H9 (cell line): ENCODE data around the gene NLGN4X. TPM values are rescaled to one million over a fixed set of nuclear protein-coding genes. Genes with fewer than 3 reads are reported as not detected.
A peak's percentile ranks its signal among the peaks of the same experiment; 100 is the strongest.

ENCODE experiments used
- DNase-seq: peaks from one replicate; pipeline ENCODE4 v3.0.0-alpha.2; 2017
- H2AFZ ChIP-seq: one replicate; pipeline ENCODE4 v1.6.1; 2013; ENCODE audit warnings: mild to moderate bottlenecking, low read length, control low read depth, moderate library complexity
- H2AK5ac ChIP-seq: 2 replicates; pipeline ENCODE4 v1.6.1; 2013; ENCODE audit warnings: low read length, control low read depth, mixed read lengths; ENCODE audit not compliant: insufficient read length
- H2BK120ac ChIP-seq: one replicate; pipeline ENCODE4 v1.6.1; 2013; ENCODE audit warnings: low read depth, mild to moderate bottlenecking, low read length, control low read depth, inconsistent platforms; ENCODE audit not compliant: poor library complexity, severe bottlenecking
- H2BK12ac ChIP-seq: 2 replicates; pipeline ENCODE4 v1.6.1; 2013; ENCODE audit warnings: low read length, control low read depth, mixed read lengths, low read depth; ENCODE audit not compliant: insufficient read length
- H2BK15ac ChIP-seq: 2 replicates; pipeline ENCODE4 v1.6.1; 2013; ENCODE audit warnings: low read depth, low read length, control low read depth
- H2BK20ac ChIP-seq: one replicate; pipeline ENCODE4 v1.6.1; 2013; ENCODE audit warnings: low read depth, mild to moderate bottlenecking, low read length, control low read depth, inconsistent platforms; ENCODE audit not compliant: poor library complexity, severe bottlenecking
- H2BK5ac ChIP-seq: 2 replicates; pipeline ENCODE4 v1.6.1; 2013; ENCODE audit warnings: low read length, control low read depth, mixed read lengths; ENCODE audit not compliant: insufficient read length
- H3K14ac ChIP-seq: 2 replicates; pipeline ENCODE4 v1.6.1; 2013; ENCODE audit warnings: low read length, control low read depth; ENCODE audit not compliant: insufficient read depth
- H3K18ac ChIP-seq: 2 replicates; pipeline ENCODE4 v1.6.1; 2013; ENCODE audit warnings: low read depth, mild to moderate bottlenecking, mixed read lengths, low read length, control low read depth; ENCODE audit not compliant: insufficient read length
- H3K23ac ChIP-seq: 2 replicates; pipeline ENCODE4 v1.6.1; 2013; ENCODE audit warnings: low read length, control low read depth, mixed read lengths, low read depth; ENCODE audit not compliant: insufficient read length
- H3K23me2 ChIP-seq: 2 replicates; pipeline ENCODE4 v1.6.1; 2013; ENCODE audit warnings: low read depth, mild to moderate bottlenecking, mixed read lengths, low read length, control low read depth; ENCODE audit not compliant: insufficient read length, poor library complexity, severe bottlenecking
- H3K27ac ChIP-seq: 2 replicates; pipeline ENCODE4 v1.5.1; 2013; ENCODE audit warnings: low read length, control low read depth, mixed read lengths, low read depth; ENCODE audit not compliant: insufficient read length
- H3K27me3 ChIP-seq: 2 replicates; pipeline ENCODE4 v1.6.1; 2013; ENCODE audit warnings: low read length, control low read depth, inconsistent platforms; ENCODE audit not compliant: insufficient read depth
- H3K4ac ChIP-seq: 2 replicates; pipeline ENCODE4 v1.6.1; 2013; ENCODE audit warnings: low read depth, mild to moderate bottlenecking, control low read depth, inconsistent platforms, low read length, moderate library complexity
- H3K4me1 ChIP-seq: 2 replicates; pipeline ENCODE4 v1.6.1; 2013; ENCODE audit warnings: low read length, control low read depth, inconsistent platforms; ENCODE audit not compliant: insufficient read depth
- H3K4me2 ChIP-seq: 2 replicates; pipeline ENCODE4 v1.6.1; 2013; ENCODE audit warnings: low read length, control low read depth, mixed read lengths; ENCODE audit not compliant: insufficient read length, insufficient read depth
- H3K56ac ChIP-seq: 2 replicates; pipeline ENCODE4 v1.6.1; 2013; ENCODE audit warnings: low read depth, mild to moderate bottlenecking, mixed read lengths, low read length, control low read depth; ENCODE audit not compliant: insufficient read length
- H3K79me1 ChIP-seq: 2 replicates; pipeline ENCODE4 v1.6.1; 2013; ENCODE audit warnings: low read depth, mild to moderate bottlenecking, moderate library complexity, low read length, control low read depth, inconsistent platforms; ENCODE audit not compliant: insufficient read depth, poor library complexity, severe bottlenecking
- H3K79me2 ChIP-seq: 2 replicates; pipeline ENCODE4 v1.6.1; 2013; ENCODE audit warnings: low read length, control low read depth, inconsistent platforms; ENCODE audit not compliant: insufficient read depth
- H3K9ac ChIP-seq: 2 replicates; pipeline ENCODE4 v1.6.1; 2013; ENCODE audit warnings: low read length, control low read depth, mixed read lengths; ENCODE audit not compliant: insufficient read length; ENCODE audit errors: extremely low read depth
- H3K9me3 ChIP-seq: one replicate; pipeline ENCODE4 v1.6.1; 2013; ENCODE audit warnings: low read depth, low read length, inconsistent platforms; ENCODE audit not compliant: control insufficient read depth
- H3T11ph ChIP-seq: one replicate; pipeline ENCODE4 v1.6.1; 2013; ENCODE audit warnings: mild to moderate bottlenecking, low read length, control low read depth, inconsistent platforms
- H4K20me1 ChIP-seq: one replicate; pipeline ENCODE4 v1.6.1; 2013; ENCODE audit not compliant: control insufficient read depth, insufficient read length, insufficient read depth
- H4K5ac ChIP-seq: 2 replicates; pipeline ENCODE4 v1.6.1; 2013; ENCODE audit warnings: low read depth, mild to moderate bottlenecking, mixed read lengths, low read length, control low read depth; ENCODE audit not compliant: insufficient read length
- H4K8ac ChIP-seq: replicated peaks from 2 replicates; pipeline ENCODE4 v1.6.1; 2013; ENCODE audit warnings: low read length, control low read depth, mixed read lengths, low read depth; ENCODE audit not compliant: insufficient read length
- H4K91ac ChIP-seq: 2 replicates; pipeline ENCODE4 v1.6.1; 2013; ENCODE audit warnings: low read depth, mild to moderate bottlenecking, moderate library complexity, mixed read lengths, low read length, control low read depth; ENCODE audit not compliant: insufficient read length
- H3K27ac Mint-ChIP-seq, 3 experiments: 2 replicates in 2 of 3; 3 replicates in 1 of 3; pipeline ENCODE4 v1.8.0; 2020 to 2021; ENCODE audit warnings: mixed read lengths in 3 of 3, mild to moderate bottlenecking in 1 of 3, moderate library complexity in 1 of 3
- H3K27me3 Mint-ChIP-seq: 2 replicates; pipeline ENCODE4 v1.8.0; 2021; ENCODE audit warnings: low read depth, mild to moderate bottlenecking, moderate library complexity, mixed read lengths
- H3K36me3 Mint-ChIP-seq, 3 experiments: 2 replicates in 2 of 3; 3 replicates in 1 of 3; pipeline ENCODE4 v1.8.0; 2020 to 2021; ENCODE audit warnings: low read depth in 3 of 3, mixed read lengths in 3 of 3; ENCODE audit not compliant: insufficient read depth in 1 of 3
- H3K4me1 Mint-ChIP-seq, 2 experiments: 2 replicates each; pipeline ENCODE4 v1.8.0; 2020; ENCODE audit warnings: mixed read lengths in 2 of 2
- H3K4me3 Mint-ChIP-seq, 2 experiments: 2 replicates in 1 of 2; 3 replicates in 1 of 2; pipeline ENCODE4 v1.8.0; 2020 to 2021; ENCODE audit warnings: mild to moderate bottlenecking in 2 of 2, mixed read lengths in 2 of 2, moderate library complexity in 1 of 2
- H3K9me3 Mint-ChIP-seq, 2 experiments: 2 replicates in 1 of 2; 3 replicates in 1 of 2; pipeline ENCODE4 v1.8.0; 2020; ENCODE audit warnings: mild to moderate bottlenecking in 2 of 2, mixed read lengths in 2 of 2, moderate library complexity in 1 of 2
- CTCF ChIP-seq: fragments of 200-600 bp; sonication (generic); conservative IDR thresholded peaks from 3 replicates; pipeline ENCODE4 v1.8.0; 2021; ENCODE audit warnings: antibody characterized with exemption, mild to moderate bottlenecking
- WGBS: extraction: QIAGEN DNeasy Blood & Tissue Kit; methylation state at CpG from one replicate; pipeline ENCODE4 v1.1.7; 2013; ENCODE audit warnings: missing lambda C conversion rate, low lambda C conversion rate, mixed read lengths; ENCODE audit not compliant: insufficient read length; ENCODE audit errors: extremely low coverage; 5-methylcytosine and 5-hydroxymethylcytosine counted together
- total RNA-seq: library from RNA; stranded (reverse); gene quantifications from 2 replicates; pipeline ENCODE4 v1.2.1, GENCODE V29; 2021

The NLGN4X gene
- total RNA-seq, 1 experiment from 2014 or later: 111 TPM

- no peak overlapping the region for H4K91ac ChIP-seq
- H2AFZ ChIP-seq: no peak overlapping the region
- H2BK12ac ChIP-seq: no peak overlapping the region
- no peak overlapping the region for H3K4ac ChIP-seq
- peak overlapping the region; percentile 86 for H3K4me2 ChIP-seq
- no peak overlapping the region for H2AK5ac ChIP-seq
- no peaks in the 10 kb centered on the region for H3K79me1 ChIP-seq
- H3K9me3 ChIP-seq: no peaks in the 10 kb centered on the region
- no peak overlapping the region for H3K56ac ChIP-seq
- peaks cover 2 to 13% (median 7%) of the 10 kb centered on the region in 3 experiments; a peak in 5 of 7 replicates for H3K36me3 Mint-ChIP-seq
- H3K9me3 Mint-ChIP-seq: no peaks in the 10 kb centered on the region; a peak in 2 of 5 replicates
- no peak overlapping the region for H3K23ac ChIP-seq
- no peak overlapping the region for H2BK15ac ChIP-seq
- no peaks in the 10 kb centered on the region for H4K20me1 ChIP-seq
- H4K5ac ChIP-seq: no peak overlapping the region
- H3K27me3 Mint-ChIP-seq: peaks cover under 1% of the 10 kb centered on the region
- H3K23me2 ChIP-seq: peaks cover 19% of the 10 kb centered on the region
- no peak overlapping the region for H4K8ac ChIP-seq
- H3T11ph ChIP-seq: no peak overlapping the region
- no peak overlapping the region for H2BK120ac ChIP-seq
- H3K27ac ChIP-seq: no peak overlapping the region
- peak overlapping the region; percentile 63 to 97 (median 88); a peak in 6 of 7 replicates for H3K27ac Mint-ChIP-seq
- peak overlapping the region; percentile 98 for H3K4me3 Mint-ChIP-seq
- peak; percentile 41 for DNase-seq
- H3K18ac ChIP-seq: peak overlapping the region; percentile 51
- H3K9ac ChIP-seq: peak overlapping the region; percentile 79
- peaks cover 51% of the 10 kb centered on the region; the same call in 1 of the 2 replicates for H3K79me2 ChIP-seq
- peaks cover 44 to 56% of the 10 kb centered on the region in 2 experiments for H3K4me1 Mint-ChIP-seq
- no peak overlapping the region for H2BK5ac ChIP-seq
- peak overlapping the region; percentile 54 for H3K14ac ChIP-seq
- H3K4me1 ChIP-seq: peaks cover 3% of the 10 kb centered on the region; the same call in 1 of the 2 replicates
- WGBS: no CpG with 5 or more reads among the region's 46 CpGs
- peak; percentile 61 for TF ChIP-seq CTCF
- no peak overlapping the region for H2BK20ac ChIP-seq
- no peaks in the 10 kb centered on the region for H3K27me3 ChIP-seq
Observed at GRCh38 chrX:6225911-6226595, 2.6 kb downstream of the NLGN4X start.
